Panc1 (cell line): ENCODE data around the gene RPL28.

ENCODE experiments used
- POLR2AphosphoS5 ChIP-seq: IDR thresholded peaks from 2 replicates; pipeline ENCODE4 v1.6.1; 2012; ENCODE audit warnings: mild to moderate bottlenecking, low read depth, low read length, moderate library complexity
- TCF7L2 ChIP-seq: IDR thresholded peaks from 2 replicates; pipeline ENCODE4 v1.6.1; 2011; ENCODE audit warnings: mild to moderate bottlenecking, low read depth, low read length, inconsistent platforms
- TF ChIP-seq, protein P1 (sequence below): fragments of 450-650 bp; IDR thresholded peaks from 2 replicates; pipeline ENCODE4 v1.5.1; 2017; ENCODE audit warnings: mild to moderate bottlenecking
- TF ChIP-seq, protein P2 (sequence below), 2 experiments: IDR thresholded peaks; 2 replicates each; pipeline ENCODE4 v1.6.1; 2011 to 2012; ENCODE audit warnings: low read depth in 2 of 2, control low read depth in 1 of 2, low read length in 1 of 2, mild to moderate bottlenecking in 1 of 2, moderate library complexity in 1 of 2; ENCODE audit not compliant: insufficient read depth in 1 of 2

- TF ChIP-seq, protein P1, sequence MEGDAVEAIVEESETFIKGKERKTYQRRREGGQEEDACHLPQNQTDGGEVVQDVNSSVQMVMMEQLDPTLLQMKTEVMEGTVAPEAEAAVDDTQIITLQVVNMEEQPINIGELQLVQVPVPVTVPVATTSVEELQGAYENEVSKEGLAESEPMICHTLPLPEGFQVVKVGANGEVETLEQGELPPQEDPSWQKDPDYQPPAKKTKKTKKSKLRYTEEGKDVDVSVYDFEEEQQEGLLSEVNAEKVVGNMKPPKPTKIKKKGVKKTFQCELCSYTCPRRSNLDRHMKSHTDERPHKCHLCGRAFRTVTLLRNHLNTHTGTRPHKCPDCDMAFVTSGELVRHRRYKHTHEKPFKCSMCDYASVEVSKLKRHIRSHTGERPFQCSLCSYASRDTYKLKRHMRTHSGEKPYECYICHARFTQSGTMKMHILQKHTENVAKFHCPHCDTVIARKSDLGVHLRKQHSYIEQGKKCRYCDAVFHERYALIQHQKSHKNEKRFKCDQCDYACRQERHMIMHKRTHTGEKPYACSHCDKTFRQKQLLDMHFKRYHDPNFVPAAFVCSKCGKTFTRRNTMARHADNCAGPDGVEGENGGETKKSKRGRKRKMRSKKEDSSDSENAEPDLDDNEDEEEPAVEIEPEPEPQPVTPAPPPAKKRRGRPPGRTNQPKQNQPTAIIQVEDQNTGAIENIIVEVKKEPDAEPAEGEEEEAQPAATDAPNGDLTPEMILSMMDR: no peak
- TF ChIP-seq POLR2AphosphoS5 (no peak), TCF7L2 (no peak)
- TF ChIP-seq, protein P2, sequence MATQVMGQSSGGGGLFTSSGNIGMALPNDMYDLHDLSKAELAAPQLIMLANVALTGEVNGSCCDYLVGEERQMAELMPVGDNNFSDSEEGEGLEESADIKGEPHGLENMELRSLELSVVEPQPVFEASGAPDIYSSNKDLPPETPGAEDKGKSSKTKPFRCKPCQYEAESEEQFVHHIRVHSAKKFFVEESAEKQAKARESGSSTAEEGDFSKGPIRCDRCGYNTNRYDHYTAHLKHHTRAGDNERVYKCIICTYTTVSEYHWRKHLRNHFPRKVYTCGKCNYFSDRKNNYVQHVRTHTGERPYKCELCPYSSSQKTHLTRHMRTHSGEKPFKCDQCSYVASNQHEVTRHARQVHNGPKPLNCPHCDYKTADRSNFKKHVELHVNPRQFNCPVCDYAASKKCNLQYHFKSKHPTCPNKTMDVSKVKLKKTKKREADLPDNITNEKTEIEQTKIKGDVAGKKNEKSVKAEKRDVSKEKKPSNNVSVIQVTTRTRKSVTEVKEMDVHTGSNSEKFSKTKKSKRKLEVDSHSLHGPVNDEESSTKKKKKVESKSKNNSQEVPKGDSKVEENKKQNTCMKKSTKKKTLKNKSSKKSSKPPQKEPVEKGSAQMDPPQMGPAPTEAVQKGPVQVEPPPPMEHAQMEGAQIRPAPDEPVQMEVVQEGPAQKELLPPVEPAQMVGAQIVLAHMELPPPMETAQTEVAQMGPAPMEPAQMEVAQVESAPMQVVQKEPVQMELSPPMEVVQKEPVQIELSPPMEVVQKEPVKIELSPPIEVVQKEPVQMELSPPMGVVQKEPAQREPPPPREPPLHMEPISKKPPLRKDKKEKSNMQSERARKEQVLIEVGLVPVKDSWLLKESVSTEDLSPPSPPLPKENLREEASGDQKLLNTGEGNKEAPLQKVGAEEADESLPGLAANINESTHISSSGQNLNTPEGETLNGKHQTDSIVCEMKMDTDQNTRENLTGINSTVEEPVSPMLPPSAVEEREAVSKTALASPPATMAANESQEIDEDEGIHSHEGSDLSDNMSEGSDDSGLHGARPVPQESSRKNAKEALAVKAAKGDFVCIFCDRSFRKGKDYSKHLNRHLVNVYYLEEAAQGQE (IDR thresholded peaks at IDR 0.05; ENCODE audit: insufficient read depth in 1 of 2, low read depth in 2 of 2, low read length in 1 of 2): no peak
These were observed 6.2 kb downstream of the RPL28 start for GRCh38 chr19:55391702-55392615.
